Pancreas (tissue), 10 donors: ENCODE measurements around the gene ARPC4. TPM values are rescaled to one million over a fixed set of nuclear protein-coding genes. Genes with fewer than 3 reads are reported as not detected.

ENCODE experiments used
- ATAC-seq, 4 donors: fragments of 200-7000 bp; cut with Tn5 transposase; one replicate each; pipeline versions ENCODE4 v1.8.0 to v1.9.1; 2020; ENCODE audit warnings: mild to moderate bottlenecking in 4 of 4, moderate library complexity in 4 of 4
- DNase-seq, 6 donors: peaks; one replicate each; pipeline ENCODE4 v3.0.0-alpha.2; 2020
- FAIRE-seq: peaks from 2 replicates; lab custom pipeline; 2012; peaks lifted over from hg19 to GRCh38; lab: Jason Lieb, UNC
- H3K27ac ChIP-seq, 4 donors: fragments of 200-600 bp; sonication (generic); 1 replicate in 3 of 4; 2 replicates in 1 of 4; pipeline versions ENCODE4 v1.5.0 to v1.8.0; 2020
- H3K27me3 ChIP-seq, 4 donors: fragments of 200-600 bp; one replicate each; pipeline ENCODE4 v1.8.0; 2021
- H3K36me3 ChIP-seq, 3 donors: fragments of 200-600 bp; sonication (generic) in 1 of 3; one replicate each; pipeline versions ENCODE4 v1.5.0 to v1.8.0; 2020 to 2021
- H3K4me1 ChIP-seq, 3 donors: fragments of 200-600 bp; one replicate each; pipeline ENCODE4 v1.8.0; 2021
- H3K4me3 ChIP-seq, 4 donors: fragments of 200-600 bp; sonication (generic) in 2 of 4; one replicate each; pipeline versions ENCODE4 v1.5.0 to v1.8.0; 2020 to 2021
- H3K9me3 ChIP-seq, 4 donors: fragments of 200-600 bp; one replicate each; pipeline ENCODE4 v1.8.0; 2021
- WGBS, 2 donors: extraction: QIAGEN DNeasy Blood & Tissue Kit; methylation state at CpG; one replicate each; pipeline ENCODE4 v1.1.7; 2013; 5-methylcytosine and 5-hydroxymethylcytosine counted together
- intact Hi-C, 3 donors: fragments of 100-400 bp; cut with DNase I; formaldehyde crosslinking; loops; one replicate each; pipeline versions ENCODE4 v1.11.1 to v1.14.2; 2022
- polyA plus RNA-seq, 2 donors: library from polyadenylated mRNA; stranded (reverse); fragments of 200-250 nt; gene quantifications; one replicate each; pipeline ENCODE4 v1.2.3, GENCODE V29; 2013
- total RNA-seq, 6 donors: library from RNA; stranded (reverse); fragmentation: NEBNext Ultra II Directional in 4 of 6; extraction: Animal tissue kit (Norgen Biotek cat#: 25700) in 4 of 6; gene quantifications; one replicate each; pipeline versions ENCODE4 v1.2.1 to v1.2.4, GENCODE V29; 2021 to 2023
- TF ChIP-seq, protein P1 (sequence below), 4 donors: fragments of 200-600 bp; sonication (generic) in 3 of 4; IDR thresholded peaks; one replicate each; pipeline versions ENCODE4 v1.5.0 to v1.8.0; 2021; ENCODE audit warnings: antibody characterized with exemption in 4 of 4
- donor health status: healthy with polysubstance abuse.
- donor health status: DM: no; HTN: no; CAD: no; lungs with moderate emphysema.
- donor health status: DM: no; HTN: no; CAD: no.
- donor health status: control.
- donor health status: control.
- donor health status: Bipolar disorder and iron deficiency.
- donor health status: DM: yes; HTN: yes; CAD: no.
- donor health status: DM: no; HTN: no; CAD: no.
- donor health status: DM: no; HTN: no; CAD: no.
- donor health status: DM: yes; HTN: yes; CAD: no.

Gene ARPC4
- total and polyA plus RNA-seq, 8 donors, result 35.0 to 72.6 (median 46.8) TPM

DNA sequence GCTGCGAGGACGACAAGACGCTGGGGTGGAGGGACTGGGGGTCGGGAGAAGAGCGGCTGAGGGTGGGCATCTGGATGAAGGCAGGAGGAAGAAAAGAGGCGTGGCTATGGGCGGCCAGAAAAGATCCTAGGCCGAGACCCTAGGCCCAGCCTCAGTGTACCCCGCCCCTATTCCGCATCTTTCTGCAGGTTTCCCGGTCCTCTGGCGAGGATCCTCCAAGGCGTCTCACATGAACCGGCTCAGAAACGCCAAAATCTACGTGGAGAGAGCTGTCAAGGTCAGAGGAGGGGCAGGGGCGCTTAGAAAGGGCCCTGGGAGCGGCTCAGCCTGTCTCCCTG is 17.5 kb downstream of the ARPC4 start:
- H3K27ac ChIP-seq, result peak overlapping the region; percentile 86 to 96 (median 94)
- intact Hi-C loops, result no loop called here
- FAIRE-seq, result no peak

DNA sequence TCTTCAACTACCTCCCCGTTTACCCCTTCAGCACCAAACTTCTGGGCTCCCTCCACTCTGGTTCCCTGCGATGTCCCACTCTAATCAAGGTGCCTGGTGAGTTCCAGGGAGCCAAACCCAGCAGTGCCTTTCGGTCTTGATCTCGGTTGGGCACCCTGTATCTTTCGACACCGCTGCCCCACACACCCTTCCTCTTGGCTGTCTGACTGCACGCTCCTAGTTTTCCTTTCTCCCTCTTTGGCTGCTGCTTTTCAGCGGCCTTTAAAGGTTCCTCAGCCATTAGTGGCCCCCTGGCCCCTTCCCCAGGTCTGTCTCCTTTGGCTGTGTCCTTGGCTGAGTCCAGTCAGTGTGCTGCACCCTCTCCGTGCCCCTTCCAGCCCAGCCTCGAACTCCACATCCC is 18.0 kb downstream of the ARPC4 start:
- TF ChIP-seq, protein P1, sequence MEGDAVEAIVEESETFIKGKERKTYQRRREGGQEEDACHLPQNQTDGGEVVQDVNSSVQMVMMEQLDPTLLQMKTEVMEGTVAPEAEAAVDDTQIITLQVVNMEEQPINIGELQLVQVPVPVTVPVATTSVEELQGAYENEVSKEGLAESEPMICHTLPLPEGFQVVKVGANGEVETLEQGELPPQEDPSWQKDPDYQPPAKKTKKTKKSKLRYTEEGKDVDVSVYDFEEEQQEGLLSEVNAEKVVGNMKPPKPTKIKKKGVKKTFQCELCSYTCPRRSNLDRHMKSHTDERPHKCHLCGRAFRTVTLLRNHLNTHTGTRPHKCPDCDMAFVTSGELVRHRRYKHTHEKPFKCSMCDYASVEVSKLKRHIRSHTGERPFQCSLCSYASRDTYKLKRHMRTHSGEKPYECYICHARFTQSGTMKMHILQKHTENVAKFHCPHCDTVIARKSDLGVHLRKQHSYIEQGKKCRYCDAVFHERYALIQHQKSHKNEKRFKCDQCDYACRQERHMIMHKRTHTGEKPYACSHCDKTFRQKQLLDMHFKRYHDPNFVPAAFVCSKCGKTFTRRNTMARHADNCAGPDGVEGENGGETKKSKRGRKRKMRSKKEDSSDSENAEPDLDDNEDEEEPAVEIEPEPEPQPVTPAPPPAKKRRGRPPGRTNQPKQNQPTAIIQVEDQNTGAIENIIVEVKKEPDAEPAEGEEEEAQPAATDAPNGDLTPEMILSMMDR (IDR thresholded peaks at IDR 0.05), result no peak
- H3K27ac ChIP-seq, result no peak overlapping the region
- no peak for ATAC-seq
- peaks cover 0 to under 1% (median 0%) of the 10 kb centered on the region in 3 donors for H3K36me3 ChIP-seq
- intact Hi-C loops, result no loop called here
- WGBS, 2 donors, result 69 to 76% methylated on average over 10 of the region's 10 CpGs
- no peaks in the 10 kb centered on the region for H3K9me3 ChIP-seq
- no peak for DNase-seq
- peak overlapping the region in 2 of 4 donors; percentile 76 to 84 for H3K4me3 ChIP-seq
- FAIRE-seq, result no peak
- H3K4me1 ChIP-seq, result peaks cover 0 to 13% (median 5%) of the 10 kb centered on the region in 3 donors
- no peaks in the 10 kb centered on the region for H3K27me3 ChIP-seq

More for the DNA sequence above, 17.5 kb downstream of the ARPC4 start:
- Histone ChIP-seq H3K4me3 (peak overlapping the region; percentile 60 to 86 (median 80)), H3K36me3 (peaks cover 0 to 5% (median 4%) of the 10 kb centered on the region in 3 donors), H3K27me3 (no peaks in the 10 kb centered on the region), H3K9me3 (no peaks in the 10 kb centered on the region), H3K4me1 (peaks cover 0 to 13% (median 5%) of the 10 kb centered on the region in 3 donors)
- TF ChIP-seq, protein P1 (IDR thresholded peaks at IDR 0.05), result no peak
- DNase-seq (no peak), ATAC-seq (peak in 3 of 4 donors; percentile 2 to 15 (median 10))
- 6% methylated on average over 18 of the region's 18 CpGs for WGBS, 2 donors

DNA sequence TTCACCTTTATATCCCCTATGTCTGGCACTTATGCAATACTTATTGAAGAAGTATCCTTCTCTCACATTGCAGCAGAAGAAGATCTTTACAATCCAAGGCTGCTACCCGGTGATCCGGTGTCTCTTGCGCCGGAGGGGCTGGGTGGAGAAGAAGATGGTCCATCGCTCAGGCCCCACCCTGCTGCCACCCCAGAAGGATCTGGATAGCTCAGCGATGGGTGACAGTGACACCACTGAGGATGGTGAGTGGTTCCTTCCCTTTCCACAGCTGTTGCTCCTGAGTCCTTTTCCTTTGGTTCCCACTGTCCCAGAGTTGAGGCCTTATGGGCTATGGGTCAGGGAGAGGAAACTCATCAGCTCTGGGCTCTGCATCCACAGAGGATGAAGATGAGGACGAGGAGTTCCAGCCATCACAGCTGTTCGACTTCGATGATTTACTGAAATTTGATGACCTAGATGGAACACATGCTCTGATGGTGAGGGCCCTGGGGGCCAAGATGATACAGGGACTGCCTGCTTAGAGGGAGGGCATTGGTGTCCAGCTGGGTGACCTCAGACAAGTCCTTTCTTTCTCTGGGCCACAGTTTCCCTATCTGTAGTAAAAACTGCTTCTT is 20.1 kb downstream of the ARPC4 start:
- 91 to 95% methylated on average over 9 of the region's 9 CpGs for WGBS, 2 donors
- Histone ChIP-seq H3K9me3 (no peaks in the 10 kb centered on the region), H3K27ac (no peak overlapping the region), H3K36me3 (no peaks in the 10 kb centered on the region), H3K4me3 (no peak overlapping the region), H3K27me3 (no peaks in the 10 kb centered on the region), H3K4me1 (peaks cover 0 to 13% (median 5%) of the 10 kb centered on the region in 3 donors)
- no peak for FAIRE-seq
- ATAC-seq, result no peak
- no peak for DNase-seq
- intact Hi-C loops, result no loop called here
- TF ChIP-seq, protein P1 (IDR thresholded peaks at IDR 0.05), result no peak

DNA sequence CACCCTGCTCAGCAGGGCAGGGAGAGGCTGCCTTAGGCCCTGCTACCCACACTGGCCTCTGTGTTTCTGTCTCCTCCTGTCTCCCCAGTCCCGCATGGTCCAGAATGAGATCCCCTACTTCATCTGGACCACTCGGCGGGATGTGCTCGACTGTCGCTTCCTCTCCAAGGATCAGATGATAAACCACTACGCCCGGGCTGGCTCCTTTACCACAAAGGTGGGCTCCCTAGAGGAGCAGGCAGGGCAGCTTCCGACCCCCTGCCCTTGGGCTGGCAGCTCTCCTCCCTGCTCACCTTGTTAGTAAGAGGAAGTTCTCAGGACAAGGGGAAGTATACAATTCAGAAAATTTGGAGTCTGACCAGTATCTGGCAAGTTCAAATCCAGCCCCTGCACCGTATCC is 23.1 kb downstream of the ARPC4 start:
- Histone ChIP-seq H3K36me3 (no peaks in the 10 kb centered on the region), H3K4me3 (no peak overlapping the region), H3K4me1 (no peaks in the 10 kb centered on the region), H3K9me3 (no peaks in the 10 kb centered on the region), H3K27me3 (no peaks in the 10 kb centered on the region), H3K27ac (no peak overlapping the region)
- ATAC-seq (no peak), FAIRE-seq (no peak), DNase-seq (no peak)
- intact Hi-C loops, result no loop called here
- TF ChIP-seq, protein P1 (IDR thresholded peaks at IDR 0.05), result no peak
- WGBS, 2 donors, result 83 to 91% methylated on average over 9 of the region's 9 CpGs

DNA sequence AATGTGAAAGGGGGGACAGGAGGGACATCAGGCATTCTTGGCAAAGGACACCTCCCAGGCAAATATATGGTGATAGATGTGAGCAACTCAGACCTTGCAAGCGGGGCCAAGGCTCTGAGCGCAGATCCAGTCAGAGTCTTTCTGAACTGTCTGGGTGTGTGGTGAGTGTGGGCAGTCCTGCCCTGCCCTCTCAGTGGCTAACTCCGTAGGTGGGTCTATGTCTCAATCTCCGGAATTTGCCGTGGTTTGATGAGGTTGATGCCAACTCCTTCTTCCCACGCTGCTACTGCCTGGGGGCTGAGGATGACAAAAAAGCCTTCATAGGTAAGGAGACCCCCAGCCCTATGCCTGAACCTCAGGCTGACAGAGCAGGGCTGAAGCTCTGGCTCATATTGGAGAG is 24.6 kb downstream of the ARPC4 start:
- no peak overlapping the region for H3K27ac ChIP-seq
- FAIRE-seq (no peak), ATAC-seq (no peak), DNase-seq (no peak)
- TF ChIP-seq, protein P1 (IDR thresholded peaks at IDR 0.05), result no peak
- H3K4me3 ChIP-seq, result no peak overlapping the region
- intact Hi-C loops, result no loop called here
- no peaks in the 10 kb centered on the region for H3K27me3 ChIP-seq
- no peaks in the 10 kb centered on the region for H3K9me3 ChIP-seq
- H3K4me1 ChIP-seq, result no peaks in the 10 kb centered on the region
- WGBS, 2 donors, result 87 to 91% methylated on average over 6 of the region's 6 CpGs
- H3K36me3 ChIP-seq, result no peaks in the 10 kb centered on the region
